GM21619 (cell line): Measurements from ENCODE around the gene NACC2.
"Not testable (repeated sequence)": the region's sequence is repeated elsewhere in the genome, so short reads cannot be mapped to it uniquely, and the experiment has no call there.

Source experiments
- ATAC-seq: cut with Tn5 transposase; IDR thresholded peaks from one replicate; pipeline ENCODE4 v1.9.1; 2021; ENCODE audit not compliant: unreplicated experiment

The NACC2 gene

DNA sequence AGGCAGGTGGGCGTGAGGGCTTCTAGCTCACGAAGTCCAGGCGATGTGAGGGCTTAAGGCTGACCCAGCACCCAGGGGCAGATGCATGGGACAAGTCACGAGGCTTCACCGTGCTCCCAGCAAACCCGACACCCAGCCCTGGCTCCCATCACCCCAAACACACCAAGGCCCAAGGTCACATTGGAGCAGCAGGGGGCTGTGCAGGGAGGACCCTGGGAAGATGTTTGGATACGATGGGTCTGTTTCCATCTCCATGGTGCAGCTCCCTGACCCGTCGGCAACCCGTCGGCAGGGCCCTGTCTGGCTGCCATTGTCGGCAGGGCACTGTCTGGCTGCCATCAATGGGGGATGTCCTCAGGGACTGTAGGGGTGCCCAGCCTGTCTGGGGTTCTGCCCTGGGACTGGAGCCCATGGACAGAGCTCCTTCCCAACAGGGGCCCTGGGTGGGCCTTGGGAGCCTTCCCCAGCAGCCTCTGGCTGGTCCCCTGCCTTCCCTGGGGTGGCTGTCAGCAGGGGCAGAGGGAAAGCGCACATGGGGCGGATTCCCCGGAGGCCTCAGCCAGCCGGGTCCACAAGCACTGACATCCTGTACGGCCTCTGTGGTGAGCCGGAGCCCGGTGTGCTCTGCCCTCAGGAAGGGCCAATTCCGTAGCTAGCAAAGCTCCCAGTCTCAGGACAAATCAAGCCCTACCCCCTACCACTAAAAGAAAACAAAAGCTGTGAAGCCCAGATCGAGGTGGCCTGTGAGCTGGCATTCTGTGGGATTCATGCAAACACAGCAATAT is 47.1 kb downstream of the NACC2 start:
- no peak for ATAC-seq

DNA sequence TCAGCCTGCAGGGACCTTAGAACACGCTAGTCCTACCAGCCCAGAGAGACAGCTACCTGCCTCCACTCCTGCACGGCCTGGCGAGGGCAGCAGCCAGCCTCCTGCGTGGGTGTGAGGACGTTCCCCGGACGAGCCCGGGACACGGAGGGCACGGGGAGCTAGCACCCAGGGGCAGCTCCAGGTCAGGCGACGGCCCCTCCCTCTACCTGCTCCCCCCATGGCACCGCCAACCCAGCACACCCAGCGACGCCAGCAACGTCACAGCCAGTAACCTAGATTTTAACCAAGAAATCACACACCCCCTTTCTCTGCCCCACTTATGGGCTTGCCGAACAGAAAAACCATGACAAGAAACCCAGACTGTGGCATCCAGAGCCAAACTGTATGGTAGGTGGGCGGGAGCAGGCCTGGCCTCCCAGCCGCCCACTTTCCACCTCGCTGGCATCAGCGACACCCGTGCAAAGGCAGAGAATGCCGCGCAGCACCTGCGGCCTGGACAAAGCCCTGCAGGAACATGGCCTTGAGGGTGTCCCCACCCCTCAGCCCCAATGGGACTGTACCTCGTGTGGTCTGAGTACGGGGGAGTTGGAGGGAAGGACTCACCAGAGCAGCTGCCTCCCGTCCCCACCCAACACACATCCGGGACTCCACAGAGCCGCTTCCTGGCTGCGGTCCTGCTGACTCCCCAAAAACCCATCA is 47.9 kb downstream of the NACC2 start:
- ATAC-seq, result no peak

DNA sequence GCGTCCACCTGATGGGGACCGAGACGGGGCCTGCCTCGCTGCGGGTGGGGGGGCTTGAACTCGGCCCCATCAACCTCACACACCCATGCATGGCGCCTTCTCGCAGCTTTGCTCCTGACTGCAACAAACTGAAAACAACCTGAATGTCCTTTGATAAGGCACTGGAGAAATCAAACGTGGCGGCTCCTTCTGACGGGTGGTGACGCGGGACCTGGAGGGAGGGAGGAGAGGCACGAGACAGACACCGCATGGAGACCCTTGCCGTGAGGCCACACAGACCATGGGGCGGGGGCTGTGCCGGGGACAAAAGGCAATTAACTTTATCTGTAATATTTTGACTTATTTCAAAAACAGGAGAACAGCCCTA is 48.6 kb downstream of the NACC2 start:
- ATAC-seq, result no peak

DNA sequence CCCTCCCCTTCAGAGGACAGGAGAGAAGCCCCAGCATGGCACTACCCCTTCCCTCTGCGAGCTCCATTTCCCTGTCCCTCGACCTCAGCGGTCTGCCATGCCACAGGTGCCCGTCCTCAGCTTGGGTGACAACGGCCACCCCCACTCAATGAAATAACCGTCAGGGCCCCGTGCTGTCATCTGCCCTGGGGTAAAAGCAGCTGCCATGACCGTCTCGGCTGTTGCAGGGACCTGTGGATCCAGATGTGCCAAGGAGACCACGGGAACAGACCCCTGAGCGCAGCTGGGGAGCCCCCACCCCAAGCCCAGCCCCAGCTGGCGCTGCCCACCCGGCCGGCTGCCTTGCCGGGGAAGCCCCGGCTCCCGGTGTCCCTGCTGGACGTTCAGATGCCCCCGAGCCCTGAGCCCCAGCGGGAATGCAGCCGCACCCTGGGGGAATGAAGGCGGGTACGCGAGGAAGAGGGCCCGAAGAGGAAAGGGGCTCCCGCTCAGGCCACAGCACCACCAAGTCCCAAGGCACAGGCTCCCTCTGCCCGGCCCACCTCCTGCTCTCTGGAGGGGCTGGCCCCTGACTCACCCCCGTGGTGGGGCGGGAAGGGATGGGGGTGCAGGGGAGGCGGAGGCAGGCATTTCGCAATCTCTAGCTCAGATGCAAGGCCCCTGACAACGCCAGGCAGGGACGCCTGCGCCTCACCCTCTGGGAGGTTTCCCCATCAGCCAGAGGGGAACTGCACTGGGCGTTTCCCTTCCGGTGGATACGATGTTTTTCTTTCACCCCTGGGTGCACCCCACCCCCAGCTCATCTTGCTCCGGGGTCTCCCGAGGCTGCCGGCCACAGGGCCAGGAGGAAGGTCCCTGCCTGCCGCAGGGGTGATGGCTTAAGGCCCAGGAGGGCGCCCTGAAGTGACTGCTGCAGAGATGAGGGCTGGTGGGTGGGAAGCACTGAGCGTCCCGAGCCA is 49.2 kb downstream of the NACC2 start:
- no peak for ATAC-seq

- ATAC-seq, result no peak
Measured at GRCh38 chr9:136044971-136045594, 50.0 kb downstream of the NACC2 start.

DNA sequence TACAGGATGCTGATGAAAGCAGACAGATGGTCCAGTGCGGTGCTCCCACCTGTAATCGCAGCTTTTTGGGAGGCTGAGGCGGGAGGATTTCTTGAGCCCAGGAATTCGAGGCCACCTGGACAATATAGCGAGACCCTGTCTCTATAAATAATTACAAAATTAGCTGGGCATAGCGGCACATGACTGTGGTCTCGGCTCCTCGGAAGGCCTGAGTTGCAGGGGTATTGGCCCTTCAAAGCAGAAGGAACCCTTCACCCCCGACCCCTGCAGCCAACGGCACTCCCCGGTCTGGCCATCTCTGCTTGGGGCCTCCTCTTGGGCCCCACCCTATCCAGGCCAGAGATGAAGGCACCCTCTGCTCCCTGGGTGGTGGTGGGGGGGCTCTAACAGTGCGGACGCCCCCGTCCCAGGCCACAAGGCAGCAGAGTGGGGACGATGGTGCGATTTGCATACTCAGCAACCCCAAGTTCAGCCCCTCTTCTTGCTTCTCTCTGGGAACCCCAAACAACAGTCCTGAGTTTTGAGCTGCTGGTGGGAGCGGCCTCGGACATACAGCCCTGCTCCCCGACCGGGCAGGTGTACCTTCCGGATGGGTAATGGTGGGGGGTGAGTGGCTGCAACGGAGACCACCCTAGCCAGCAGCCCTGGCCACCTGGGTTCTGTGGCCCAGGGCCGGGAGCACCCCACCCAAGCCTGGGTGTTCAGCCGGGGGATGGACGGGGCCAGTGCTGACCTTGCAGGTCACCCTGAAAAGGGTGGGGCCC is 50.7 kb downstream of the NACC2 start:
- no peak for ATAC-seq

GRCh38 chr9:136043441-136043991 is 51.6 kb downstream of the NACC2 start:
- ATAC-seq, result no peak

DNA sequence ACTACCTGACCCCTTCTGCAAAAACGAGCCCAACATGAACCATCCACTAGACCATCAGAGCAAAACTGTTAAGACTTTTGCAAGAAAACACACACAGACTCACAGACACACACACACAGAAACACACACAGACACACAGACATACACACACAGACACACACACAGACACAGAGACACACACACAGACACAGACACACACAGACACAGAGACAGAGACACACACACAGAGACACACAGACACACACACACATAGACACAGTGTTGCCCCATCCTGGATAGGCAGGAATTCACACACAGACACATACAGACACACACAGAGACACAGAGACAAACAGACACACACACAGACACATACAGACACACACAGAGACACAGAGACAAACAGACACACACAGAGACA is 52.5 kb downstream of the NACC2 start:
- ATAC-seq, result no peak

DNA sequence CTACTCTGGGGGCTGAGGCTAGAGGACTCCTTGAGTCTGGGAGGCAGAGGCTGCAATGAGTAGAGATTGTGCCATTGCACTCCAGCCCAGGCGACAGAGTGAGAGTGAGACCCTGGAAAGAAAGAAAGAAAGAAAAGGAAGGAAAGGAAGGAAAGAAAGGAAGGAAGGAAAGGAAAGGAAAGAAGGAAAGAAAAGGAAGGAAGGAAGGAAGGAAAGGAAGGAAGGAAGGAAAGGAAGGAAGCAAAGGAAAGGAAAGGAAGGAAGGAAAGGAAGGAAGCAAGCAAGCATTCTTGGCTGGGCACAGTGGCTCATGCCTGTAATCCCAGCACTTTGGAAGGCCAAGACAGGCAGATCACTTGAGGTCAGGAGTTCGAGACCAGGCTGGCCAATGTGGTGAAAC is 54.2 kb downstream of the NACC2 start:
- not testable (repeated sequence) for ATAC-seq

DNA sequence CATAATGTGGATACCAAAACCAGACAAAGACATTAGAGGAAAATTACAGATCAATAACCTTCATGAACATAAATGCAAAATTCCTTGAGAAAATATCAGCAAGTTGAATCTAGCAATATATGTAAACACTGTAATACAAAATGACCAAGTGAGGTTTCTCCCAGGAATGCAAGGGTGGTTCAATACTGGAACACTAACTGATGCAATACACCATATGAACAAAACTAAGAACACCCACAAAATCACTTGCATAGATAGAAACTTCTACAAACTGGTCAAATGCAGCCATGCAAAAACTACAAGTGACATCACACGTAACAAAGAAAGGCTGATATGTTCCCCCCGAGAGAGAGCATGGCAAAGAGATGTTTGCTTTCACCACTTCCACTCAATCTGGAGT is 55.6 kb downstream of the NACC2 start:
- no peak for ATAC-seq

DNA sequence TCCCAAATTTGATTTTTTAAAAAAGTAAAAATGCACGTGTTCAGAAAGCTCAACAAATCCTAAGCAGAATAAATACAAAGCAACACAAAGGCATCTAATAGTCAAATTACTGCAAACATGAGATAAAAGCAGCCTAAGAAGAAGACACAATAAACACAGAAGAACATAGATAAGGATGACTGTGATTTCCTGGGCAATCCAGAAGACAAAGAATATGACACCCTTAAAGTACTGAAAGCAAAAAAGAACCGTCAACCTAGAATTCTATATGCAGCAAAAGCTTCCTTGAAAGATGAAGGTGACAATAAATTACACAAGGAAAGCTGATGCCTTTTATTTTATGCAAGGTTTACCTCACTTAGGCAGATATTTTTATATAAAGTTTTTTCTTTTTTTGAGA is 58.2 kb downstream of the NACC2 start:
- no peak for ATAC-seq

- no peak for ATAC-seq
Measured at GRCh38 chr9:136036050-136036449, 59.0 kb downstream of the NACC2 start.

DNA sequence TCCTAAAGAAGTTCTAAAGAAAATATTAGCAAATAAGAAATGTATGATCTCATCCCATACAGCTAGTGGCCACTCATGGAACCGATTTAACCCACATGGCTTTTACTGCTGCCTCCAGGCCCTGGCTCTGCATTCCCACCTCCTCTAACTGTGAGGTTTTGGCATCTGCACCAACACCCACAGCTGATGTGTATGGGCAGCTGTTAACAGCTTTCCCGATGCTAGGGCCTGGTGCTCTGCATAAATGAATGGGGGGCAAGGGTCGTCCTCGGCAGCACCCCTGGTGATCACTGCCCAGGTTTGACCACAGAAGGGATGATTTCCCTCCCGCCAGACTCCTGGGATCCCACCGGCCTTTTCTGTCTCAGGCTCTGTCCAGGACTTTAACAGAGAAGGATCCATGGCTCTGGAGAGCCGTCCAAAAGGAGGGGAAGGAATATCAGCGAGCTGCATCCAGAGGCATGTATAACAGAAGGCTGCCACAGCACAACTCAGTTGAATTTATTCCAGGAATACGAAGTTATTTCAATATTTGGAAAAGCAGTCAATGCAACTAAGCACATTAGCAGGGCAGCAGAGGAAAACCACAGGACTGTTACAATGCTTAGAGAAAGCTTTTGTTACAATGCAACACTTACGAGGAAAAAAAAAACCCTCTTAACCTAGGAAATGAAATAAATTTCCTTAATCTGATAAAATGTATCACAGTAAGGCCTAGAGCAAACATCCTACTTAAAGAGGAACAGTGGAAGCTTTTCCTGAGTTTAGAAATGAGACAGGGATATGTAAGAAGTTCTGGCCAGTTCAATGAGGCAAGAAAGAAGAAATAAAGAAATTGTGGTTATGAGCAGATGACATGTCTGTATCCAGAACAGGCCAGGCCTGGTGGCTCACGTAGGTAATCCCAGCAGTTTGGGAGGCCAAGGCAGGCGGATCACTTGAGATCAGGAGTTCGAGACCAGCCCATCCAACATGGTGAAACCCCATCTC is 63.1 kb downstream of the NACC2 start:
- no peak for ATAC-seq

DNA sequence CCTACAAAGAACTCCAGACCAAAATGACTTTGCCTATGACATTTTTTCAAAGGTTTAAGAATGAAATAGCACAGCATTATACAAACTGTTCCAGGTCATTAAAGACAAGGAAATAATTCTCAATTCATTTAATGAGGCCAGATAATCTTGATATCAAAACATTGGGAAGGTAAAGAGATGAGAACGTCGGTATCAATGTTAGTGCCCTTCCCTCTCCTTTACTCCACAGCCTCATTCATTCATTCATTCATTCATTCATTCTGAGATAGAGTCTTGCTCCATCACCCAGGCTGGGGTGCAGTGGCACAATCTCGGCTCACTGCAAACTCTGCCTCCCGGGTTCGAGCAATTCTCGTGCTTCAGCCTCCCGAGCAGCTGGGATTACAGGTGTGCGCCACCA is 64.0 kb downstream of the NACC2 start:
- ATAC-seq, result no peak

GRCh38 chr9:136029556-136029955 is 65.5 kb downstream of the NACC2 start:
- no peak for ATAC-seq

DNA sequence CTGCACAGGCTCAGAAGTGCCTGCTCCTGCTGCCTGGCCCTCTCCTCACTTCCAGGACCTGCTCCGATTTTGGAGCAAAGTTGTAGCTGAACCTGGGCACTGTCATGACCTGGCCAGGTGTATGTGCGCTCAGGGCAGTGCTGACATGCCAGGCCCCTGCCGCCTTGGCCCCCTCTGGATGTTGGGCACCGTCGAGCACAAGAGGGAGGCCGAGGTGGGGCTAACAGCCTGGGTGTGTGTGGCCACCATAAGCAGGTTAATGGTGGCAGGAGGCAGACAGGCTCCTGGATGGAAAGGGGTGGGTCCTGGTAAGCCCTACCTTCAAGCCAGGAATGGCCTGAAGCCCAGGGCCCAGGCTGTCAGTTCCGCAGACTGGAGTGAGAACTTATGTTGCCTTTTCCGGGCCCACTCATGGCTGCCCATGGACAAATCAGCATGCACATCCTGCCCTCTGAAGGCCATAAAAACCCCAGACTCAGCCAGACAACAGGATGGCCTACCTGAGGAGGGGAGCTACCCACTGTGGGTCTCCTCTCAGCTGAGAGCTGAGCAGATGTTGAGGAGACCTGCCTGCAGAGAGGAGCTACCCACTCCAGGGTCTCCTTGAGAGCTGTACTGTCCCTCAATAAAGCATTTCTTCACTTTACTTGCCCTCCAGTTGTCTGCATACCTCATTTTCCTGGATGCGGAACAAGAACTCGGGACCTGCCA is 66.2 kb downstream of the NACC2 start:
- no peak for ATAC-seq

- not testable (repeated sequence) for ATAC-seq
Measured at GRCh38 chr9:136026943-136027289, 68.2 kb downstream of the NACC2 start.

- ATAC-seq, result no peak
Measured at GRCh38 chr9:136026266-136026942, 68.7 kb downstream of the NACC2 start.
